RKO (cell line): ENCODE data around the gene PRODH2.
A peak's percentile ranks its signal among the peaks of the same experiment; 100 is the strongest.
"Not testable (repeated sequence)": the region's sequence is repeated elsewhere in the genome, so short reads cannot be mapped to it uniquely, and the experiment has no call there.

Experiments
- DNase-seq: peaks from one replicate; pipeline ENCODE4 v3.0.0-alpha.2; 2016; ENCODE audit warnings: low spot score

PRODH2 gene

DNA sequence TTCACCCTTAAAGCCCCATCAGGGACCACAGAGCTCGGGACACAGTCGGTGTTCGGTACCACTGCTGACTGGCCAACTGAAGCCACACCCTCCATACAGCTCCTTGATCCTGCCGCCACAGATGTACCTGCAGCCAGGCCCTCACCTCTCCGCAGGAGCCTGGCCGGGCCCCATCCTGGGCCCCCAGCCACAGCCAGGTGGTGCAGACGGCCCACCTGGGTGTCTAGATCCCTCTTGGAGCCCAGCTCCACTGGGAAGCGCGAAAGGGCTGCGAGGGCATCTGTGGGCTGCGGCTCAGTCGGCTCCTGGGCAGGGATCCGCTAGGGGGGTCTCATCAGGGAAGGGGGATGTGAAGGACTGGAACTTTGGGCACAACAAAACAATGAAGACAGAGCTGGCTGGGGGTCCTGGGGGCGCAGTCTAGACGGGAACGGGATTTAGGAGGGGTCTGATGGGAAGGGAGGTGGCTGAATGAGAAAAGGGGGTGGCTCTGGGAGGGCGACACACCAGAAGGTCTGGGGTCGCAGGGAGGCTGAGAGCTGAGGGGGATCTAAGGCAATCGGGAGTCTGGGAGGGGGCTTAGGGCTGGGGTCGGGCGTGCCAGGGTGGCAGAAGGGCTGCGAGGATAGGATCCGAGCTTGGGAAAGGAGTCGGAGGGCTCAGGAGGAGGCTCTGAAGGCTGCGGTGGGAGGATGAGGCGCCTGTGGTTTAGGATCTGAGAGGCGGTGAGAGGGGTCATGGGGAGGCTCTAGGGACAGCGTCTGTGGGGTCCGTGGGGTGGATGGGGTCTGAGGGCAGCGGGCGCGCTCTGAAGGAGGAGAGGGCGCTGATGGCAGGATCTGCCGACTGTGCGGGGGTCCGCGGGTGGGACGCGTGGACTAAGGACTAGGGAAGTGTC lies 15.8 kb downstream of the PRODH2 start:
- DNase-seq, result no peak

DNA sequence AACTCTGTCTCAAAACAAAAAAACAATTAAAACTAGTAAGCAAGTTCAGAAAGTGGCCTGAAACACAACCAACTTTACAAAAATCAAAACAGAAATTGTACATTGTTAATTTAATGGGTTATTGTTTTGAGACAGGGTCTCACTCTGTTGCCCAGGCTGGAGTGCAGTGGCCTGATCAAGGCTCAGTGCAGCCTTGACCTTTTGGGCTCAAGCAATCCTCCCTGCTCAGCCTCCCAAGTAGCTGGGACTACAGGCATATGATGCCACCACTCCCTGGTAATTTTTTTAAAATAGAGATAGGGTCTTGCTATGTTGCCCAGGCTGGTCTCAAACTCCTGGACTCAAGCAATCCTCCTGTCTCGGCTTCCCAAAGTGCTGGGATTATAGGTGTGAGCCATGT lies 17.1 kb downstream of the PRODH2 start:
- DNase-seq, result not testable (repeated sequence)

DNA sequence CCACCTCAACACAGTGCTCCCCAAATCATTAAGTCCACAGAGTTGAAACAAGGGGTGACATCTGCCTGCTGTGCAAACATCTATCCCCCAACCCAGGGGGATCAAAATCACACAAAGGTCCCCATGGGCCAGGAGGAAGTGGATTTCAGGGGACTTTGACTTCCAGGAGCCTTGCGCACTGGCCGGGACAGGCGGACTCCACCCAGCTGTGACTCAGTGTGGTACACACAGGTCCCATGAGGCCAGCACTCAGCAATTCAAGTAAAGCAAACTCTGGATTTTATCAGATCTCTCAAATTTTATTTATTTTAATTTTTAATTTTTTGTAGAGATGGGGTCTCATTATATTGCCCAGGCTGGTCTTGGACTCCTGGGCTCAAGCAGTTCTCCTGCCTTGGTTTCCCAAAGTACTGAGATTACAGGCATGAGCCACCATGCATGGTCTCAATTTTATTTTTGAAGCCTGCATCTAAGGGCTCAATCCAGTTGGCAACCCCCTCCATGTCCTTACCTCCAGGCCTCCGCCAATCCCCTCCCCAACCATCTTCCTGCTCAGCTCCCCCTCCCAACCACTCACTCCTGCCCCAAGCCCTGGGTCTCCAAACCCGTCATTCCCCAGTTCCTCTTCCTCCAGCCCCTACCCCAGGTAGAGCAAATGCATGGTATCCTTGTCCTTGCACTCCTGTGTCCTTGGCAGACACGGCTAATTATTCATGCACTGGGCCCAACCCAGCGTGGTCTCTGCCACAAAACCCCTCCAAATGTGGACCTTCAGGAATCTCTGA lies 19.1 kb downstream of the PRODH2 start:
- no peak for DNase-seq

DNA sequence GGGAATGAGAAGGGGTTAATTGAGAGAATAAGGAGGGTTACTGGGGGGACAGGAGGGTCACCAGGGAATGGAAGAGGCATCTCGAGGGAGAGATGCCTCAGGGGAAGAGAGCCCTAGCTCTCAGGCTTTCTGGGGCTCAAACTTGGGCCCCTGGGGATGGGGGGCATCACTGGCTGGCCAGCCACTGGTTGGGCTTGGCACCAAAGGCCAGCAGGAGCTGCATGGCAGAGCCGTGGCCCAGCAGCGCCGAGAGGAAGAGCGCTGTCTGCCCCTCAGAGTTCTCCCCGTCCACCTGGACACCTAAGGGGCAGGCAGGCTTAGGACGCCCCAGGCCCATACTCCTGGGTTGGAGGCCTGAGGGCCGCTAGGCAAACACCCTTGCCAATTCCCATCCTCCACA lies 19.8 kb downstream of the PRODH2 start:
- DNase-seq, result no peak

DNA sequence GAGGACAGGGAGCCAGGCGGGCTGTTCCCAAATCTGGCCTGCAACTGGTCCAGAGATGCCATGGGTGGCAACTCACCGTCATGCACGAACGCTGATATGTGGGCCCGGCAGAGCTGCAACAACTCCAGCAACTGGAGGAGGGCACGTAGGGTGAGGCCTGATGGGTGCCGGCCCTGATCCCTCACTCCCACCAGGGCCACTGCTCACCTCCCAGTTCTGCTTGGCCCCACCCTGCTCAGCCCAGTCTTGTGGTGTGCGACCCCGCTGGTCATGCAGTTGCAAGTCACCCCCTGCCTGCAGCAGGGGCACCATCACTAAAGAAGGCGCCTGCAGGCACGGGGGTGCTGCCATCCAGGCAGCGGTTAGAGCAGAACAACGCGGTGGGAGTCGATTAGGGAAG lies 20.3 kb downstream of the PRODH2 start:
- no peak for DNase-seq

DNA sequence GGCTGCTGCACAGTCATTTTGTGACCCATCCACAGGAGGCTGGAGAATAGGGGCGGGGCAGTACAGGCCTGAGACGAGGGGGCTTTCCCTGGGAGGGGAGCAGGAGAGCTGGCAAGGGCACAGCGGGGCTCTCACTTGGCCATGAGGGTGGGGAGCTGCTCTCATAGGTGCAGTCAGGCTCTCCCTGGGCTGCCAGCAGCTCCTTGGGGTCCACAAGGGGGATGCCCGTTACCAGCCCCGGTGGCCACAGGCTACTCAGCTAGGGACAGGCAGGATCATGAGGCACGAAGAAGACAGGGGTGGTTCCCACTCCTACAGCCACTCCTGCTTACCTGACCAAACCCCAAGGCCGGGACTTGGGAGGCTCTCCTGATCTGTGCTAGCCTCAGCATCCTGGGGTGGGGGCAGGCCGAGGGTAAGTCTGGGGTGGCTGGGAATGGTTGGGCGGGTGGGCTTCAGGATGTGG lies 20.8 kb downstream of the PRODH2 start:
- DNase-seq, result no peak

DNA sequence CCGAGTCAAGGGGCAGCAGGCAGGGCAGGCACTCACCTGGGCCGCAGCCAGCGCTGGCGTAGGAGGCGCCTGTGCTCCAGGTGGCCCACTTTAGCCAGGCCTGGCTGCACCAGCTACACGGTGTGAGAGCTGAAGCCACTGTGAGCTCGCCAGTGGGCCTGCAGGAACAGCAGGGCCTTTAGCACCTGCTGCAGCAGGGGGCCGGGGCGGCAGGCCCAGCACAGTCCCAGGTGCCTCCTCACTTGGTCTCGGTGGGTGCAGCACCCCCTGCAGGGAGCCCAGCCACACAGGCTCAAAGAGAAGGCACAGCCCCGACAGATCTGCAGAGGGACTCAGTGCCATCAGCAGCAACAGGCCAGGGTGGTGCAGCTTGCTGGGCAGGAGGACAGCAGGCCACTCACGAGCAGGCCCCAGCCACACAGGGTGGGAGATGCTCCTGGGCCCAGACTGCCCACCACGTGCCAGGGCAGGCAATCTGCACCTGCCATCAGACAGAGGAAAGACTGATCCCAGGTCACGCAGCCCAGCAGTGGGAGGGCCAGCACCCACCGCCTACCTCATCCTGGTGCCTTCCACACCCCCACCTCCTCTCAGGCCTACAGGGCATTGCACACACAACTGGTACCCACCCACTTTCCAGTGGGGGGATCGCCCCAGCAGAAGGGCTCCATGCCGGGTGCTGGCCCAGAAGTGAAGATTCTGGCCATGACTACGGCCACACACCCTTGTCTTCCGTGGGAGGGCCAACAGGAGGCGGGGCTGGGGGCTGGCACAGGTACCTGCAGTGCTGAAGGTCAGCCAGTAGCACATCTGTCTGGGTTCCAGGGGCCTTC lies 21.4 kb downstream of the PRODH2 start:
- no peak for DNase-seq

DNA sequence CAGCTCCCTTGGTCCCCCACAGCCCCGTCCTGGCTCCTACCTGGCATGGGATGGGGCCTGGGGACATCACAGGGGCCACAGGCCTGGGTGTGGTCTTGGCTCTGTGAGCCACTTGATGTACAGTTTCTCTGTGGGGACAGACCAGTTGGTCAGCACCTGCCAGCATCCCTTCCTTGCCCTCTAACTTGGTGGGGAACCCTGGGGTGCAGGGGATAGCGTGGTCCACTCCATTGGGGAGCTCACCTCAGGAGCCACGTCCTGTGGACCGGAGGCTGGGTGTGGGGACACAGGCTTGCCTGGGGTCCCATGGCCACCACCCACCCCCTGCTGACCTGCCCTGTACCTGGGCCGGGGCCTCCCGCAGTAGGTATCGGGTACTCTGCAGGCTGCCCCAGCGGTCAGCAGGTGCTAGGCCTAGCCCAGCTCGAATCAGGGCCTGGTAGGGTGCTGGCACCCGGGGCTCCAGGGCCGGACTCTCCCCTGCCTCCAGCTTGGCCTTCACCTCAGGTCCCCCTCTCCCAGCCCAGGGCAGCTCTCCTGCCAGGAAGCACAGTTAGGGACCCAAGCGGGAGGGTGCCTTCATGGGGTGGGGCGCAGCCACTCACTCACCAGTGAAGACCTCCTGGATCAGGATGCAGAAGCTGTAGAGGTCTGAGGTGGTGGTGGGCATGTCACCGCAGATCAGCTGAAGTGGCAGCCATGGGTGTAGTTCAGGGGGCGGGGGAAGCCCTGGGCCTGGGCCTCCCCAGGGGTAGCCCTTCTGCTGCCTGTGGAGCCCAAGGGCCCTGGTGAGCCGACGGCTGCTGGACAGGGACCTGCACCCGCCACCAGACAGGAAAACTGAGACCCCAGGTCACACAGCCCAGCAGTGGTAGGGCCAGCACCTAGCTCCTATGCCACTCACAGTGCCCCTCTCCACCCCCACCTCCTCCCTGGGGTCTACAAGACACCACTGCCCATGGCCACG lies 22.4 kb downstream of the PRODH2 start:
- DNase-seq, result no peak

DNA sequence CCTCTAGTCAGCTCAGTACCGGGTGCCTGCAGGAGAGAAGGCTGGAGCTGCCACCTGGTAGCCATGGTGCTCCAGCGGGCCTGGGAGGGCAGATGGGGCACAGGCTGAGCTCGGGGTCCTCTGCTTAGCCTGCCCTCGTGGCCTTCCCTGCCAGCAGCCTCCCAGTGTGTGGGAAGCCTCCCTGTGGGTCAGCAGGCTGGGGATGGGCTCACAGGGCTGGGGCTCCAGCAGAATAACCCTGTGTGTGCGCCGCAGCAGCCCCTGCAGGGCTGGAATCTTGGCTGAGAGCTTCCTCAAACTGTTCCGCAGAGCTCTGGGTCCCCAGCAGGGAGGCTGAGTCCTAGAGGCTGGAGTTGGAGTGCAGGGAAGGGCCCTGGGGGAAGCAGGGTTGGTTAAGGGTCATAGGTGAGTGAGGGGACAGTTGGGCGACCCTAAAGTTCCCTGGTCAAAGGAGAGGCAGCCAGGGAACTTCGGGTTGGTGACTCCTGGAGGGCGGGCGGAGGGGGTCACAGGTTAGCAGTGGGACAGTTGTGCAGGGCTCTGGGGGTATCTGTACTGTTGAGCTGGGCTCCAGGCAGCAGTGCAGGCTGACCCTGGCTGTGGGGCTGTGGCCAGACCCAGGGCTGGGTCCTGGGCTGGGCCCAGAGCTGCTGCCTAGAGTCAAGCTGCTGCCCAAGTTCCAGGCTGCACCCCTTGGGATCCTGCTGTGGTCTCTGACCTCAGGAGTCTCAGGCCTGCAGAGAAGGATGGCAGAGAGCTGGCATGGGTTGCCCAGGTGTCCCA lies 23.3 kb downstream of the PRODH2 start:
- no peak for DNase-seq

DNA sequence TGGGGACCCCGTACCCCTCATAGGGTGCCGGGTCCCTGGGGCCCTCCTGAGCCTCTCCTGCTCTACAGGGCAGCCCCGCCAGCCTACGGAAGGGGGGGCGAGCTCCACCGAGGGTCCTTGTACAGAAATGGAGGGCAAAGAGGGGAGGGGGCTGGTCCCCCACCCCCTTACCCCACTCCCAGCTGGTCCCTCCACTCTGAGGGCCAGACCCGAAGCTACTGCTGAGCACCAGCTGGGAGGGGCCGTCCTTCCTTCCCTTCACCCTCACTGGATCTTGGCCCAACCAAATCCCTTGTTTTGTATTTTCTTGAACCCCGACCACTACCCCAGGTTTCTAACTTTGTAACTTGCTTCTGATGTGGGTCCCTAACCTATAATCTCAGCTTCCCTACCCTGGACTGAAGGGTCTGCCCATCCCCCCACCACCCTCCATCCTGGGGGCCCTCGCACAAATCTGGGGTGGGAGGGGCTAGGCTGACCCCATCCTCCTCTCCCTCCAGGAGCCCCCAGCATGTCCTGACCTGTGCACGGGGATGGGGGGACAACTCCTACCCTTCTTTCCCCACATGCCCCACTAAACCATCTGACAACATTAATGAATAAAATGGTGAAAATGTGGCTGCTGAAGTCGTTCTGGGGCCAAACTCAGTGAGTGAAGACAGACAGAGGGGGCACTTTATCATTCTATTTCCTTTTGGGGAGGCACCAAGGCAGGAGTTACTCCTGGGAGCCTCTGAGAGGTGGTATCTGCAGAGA lies 24.3 kb downstream of the PRODH2 start:
- DNase-seq, result no peak

DNA sequence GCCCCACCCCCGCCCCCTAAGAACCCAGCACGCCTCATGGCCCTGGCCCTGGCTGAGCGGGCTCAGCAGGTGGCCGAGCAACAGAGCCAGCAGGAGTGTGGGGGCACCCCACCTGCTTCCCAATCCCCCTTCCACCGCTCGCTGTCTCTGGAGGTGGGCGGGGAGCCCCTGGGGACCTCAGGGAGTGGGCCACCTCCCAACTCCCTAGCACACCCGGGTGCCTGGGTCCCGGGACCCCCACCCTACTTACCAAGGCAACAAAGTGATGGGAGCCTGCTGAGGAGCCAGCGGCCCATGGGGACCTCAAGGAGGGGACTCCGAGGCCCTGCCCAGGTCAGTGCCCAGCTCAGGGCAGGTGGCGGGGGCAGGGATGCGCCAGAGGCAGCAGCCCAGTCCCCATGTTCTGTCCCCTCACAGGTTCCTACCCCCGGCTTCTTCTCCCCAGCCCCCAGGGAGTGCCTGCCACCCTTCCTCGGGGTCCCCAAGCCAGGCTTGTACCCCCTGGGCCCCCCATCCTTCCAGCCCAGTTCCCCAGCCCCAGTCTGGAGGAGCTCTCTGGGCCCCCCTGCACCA lies 25.3 kb downstream of the PRODH2 start:
- DNase-seq, result no peak

DNA sequence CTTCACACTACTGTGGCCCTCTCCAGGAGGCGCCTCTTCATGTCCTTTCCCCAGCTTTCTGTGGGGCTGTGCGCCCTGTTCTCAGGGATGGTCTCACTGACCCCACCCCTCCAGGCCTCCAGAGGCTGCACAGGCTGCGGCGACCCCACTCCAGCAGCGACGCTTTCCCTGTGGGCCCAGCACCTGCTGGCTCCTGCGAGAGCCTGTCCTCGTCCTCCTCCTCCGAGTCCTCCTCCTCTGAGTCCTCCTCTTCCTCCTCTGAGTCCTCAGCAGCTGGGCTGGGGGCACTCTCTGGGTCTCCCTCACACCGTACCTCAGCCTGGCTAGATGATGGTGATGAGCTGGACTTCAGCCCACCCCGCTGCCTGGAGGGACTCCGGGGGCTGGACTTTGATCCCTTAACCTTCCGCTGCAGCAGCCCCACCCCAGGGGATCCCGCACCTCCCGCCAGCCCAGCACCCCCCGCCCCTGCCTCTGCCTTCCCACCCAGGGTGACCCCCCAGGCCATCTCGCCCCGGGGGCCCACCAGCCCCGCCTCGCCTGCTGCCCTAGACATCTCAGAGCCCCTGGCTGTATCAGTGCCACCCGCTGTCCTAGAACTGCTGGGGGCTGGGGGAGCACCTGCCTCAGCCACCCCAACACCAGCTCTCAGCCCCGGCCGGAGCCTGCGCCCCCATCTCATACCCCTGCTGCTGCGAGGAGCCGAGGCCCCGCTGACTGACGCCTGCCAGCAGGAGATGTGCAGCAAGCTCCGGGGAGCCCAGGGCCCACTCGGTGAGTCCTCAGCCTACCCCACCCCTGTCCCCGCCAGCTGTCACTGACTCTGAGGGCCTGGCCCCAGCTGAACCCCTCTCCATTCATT lies 26.1 kb downstream of the PRODH2 start:
- no peak for DNase-seq

DNA sequence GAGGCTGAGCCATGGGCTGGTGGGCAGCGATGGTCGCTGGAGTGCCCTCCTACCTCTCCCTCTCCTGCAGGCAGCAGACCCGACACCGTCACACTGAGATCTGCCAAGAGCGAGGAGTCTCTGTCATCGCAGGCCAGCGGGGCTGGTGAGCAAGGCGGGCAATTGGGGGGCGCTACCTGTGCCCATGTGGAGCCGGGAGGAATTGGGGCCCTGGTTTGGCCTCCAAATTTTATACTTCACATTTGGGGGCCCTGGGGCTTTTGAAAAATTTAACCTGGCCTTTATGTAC lies 27.4 kb downstream of the PRODH2 start:
- DNase-seq, result no peak

DNA sequence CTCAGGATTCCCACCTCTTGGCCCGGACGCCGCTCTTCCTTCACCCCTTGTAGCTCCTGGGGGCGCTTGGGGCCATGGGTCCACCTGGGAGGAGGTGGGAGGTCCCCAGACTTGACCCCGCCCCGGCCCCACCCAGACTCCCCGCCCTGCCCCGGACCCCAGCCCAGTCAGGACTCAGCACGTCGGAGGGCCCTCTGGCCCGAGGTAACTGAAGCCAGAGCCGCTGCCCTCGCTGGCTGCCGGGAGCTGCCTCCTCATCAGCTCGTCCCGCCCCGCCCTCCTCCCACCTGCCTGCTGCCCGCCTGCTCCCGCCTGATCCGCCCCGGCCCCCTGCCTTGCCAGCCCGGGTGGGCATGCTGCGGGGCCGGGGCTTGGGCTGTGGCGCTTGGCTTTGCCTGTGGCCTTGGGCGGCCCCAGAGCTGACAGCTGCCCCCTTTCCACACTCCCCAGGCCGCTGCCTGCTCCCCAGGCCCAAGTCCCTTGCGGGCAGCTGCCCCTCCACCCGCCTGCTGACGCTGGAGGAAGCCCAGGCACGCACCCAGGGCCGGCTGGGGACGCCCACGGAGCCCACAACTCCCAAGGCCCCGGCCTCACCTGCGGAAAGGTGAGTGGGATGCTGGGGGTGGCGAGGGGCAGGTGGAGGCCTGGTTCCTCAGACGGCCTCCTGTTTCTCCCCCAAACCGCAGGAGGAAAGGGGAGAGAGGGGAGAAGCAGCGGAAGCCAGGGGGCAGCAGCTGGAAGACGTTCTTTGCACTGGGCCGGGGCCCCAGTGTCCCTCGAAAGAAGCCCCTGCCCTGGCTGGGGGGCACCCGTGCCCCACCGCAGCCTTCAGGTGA lies 27.9 kb downstream of the PRODH2 start:
- DNase-seq, result no peak

DNA sequence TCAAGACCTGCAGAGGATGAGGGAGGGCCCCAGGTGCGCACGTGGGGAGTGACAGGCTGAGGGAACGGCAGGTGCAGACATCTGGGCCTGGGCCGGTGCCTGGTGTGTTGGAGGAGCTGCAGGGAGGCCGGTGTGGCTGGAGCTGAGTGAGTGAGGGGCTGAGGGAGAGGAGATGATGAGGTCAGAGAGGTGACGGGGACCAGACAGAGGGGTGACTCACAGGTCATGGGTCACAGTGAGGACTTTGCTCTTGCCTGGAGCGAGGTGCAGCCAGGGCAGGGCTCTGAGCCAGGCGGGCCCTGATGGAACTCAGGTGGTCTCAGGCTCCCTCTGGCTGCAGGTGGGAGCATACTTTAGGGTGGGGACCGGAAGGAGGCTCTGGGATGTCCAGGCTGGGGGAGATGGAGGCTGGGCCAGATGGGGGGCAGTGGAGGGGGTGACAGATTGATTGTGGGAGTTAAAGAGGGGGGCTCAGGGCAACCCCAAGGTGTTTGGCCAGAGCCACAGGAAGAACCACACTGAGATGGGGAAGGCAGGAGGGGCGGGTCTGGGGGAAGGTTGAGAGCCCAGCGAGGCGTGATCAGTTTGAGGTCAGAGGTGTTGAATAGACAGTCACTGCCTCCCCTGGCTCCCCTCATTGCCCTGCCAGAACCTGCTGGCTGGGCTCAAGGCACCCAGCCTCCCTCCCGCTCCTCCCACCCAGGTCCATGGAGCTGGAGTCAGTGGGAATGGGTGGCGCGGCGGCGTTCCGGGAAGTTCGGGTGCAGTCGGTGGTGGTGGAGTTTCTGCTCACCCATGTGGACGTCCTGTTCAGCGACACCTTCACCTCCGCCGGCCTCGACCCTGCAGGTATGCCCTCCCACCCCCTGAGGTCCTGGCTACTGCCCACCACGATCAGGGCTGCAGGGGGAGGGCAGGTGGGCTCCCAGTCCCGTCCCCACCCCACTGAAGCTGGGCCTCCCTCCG lies 28.9 kb downstream of the PRODH2 start:
- peak; percentile 20 for DNase-seq

DNA sequence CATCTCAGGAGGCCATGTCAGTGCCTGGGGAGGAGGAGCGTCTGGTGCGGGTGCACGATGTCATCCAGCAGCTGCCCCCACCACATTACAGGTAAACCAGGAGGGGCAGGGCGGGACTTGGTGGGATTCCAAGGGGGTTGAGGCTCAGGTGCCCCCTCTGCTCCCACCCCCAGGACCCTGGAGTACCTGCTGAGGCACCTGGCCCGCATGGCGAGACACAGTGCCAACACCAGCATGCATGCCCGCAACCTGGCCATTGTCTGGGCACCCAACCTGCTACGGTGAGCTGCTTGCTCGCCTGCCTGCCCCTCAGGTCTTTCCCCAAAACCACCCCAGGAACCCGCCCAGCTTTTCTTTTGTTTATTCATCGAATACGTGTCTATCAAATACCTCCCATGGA lies 30.1 kb downstream of the PRODH2 start:
- no peak for DNase-seq
